Transverse colon (tissue), 4 donors: ENCODE results near the gene SAMHD1. TPM values are rescaled to one million over a fixed set of nuclear protein-coding genes. Genes with fewer than 3 reads are reported as not detected.

Experiments used
- DNase-seq: peaks from one replicate; pipeline ENCODE4 v3.0.0-alpha.2; 2019
- H3K27ac ChIP-seq, 4 donors: fragments of 200-600 bp; sonication (generic); 2 replicates each; pipeline ENCODE4 v1.5.1; 2016 to 2018; ENCODE audit warnings: inconsistent platforms in 4 of 4
- H3K27me3 ChIP-seq: fragments of 200-600 bp; sonication (generic); 2 replicates; pipeline ENCODE4 v1.5.1; 2017; ENCODE audit warnings: inconsistent platforms
- H3K36me3 ChIP-seq, 4 donors: fragments of 200-600 bp; sonication (generic); 2 replicates each; pipeline ENCODE4 v1.5.1; 2017 to 2019; ENCODE audit warnings: inconsistent platforms in 4 of 4
- H3K4me1 ChIP-seq, 4 donors: fragments of 200-600 bp; sonication (generic); 2 replicates each; pipeline ENCODE4 v1.5.1; 2017 to 2020; ENCODE audit warnings: inconsistent platforms in 4 of 4
- H3K4me3 ChIP-seq, 4 donors: fragments of 200-600 bp; sonication (generic); 1 replicate in 1 of 4; 2 replicates in 3 of 4; pipeline versions ENCODE4 v1.5.1 to v1.6.1; 2017 to 2019; ENCODE audit warnings: inconsistent platforms in 4 of 4
- H3K9me3 ChIP-seq, 2 donors: fragments of 200-600 bp; sonication (generic); 2 replicates each; pipeline ENCODE4 v1.5.1; 2017 to 2019; ENCODE audit warnings: inconsistent platforms in 2 of 2
- EP300 ChIP-seq: sonication (generic); formaldehyde crosslinking; IDR thresholded peaks from one replicate; pipeline ENCODE4 v1.6.1; 2017; ENCODE audit warnings: antibody characterized with exemption, low read depth
- POLR2A ChIP-seq: fragments of 450-650 bp; IDR thresholded peaks from one replicate; pipeline ENCODE4 v1.6.1; 2016; ENCODE audit warnings: antibody characterized with exemption, mild to moderate bottlenecking, moderate library complexity
- POLR2AphosphoS5 ChIP-seq, 3 donors: sonication (generic); formaldehyde crosslinking; IDR thresholded peaks; one replicate each; pipeline ENCODE4 v1.6.1; 2016; ENCODE audit warnings: antibody characterized with exemption in 3 of 3
- WGBS, 2 donors: methylation state at CpG; one replicate each; pipeline ENCODE4 v1.1.5; 2018; ENCODE audit warnings: low coverage in 1 of 2; 5-methylcytosine and 5-hydroxymethylcytosine counted together
- in situ Hi-C, 4 donors: fragments of 200-750 bp; cut with MboI; loops; one replicate each; pipeline versions ENCODE4 v1.15.0 to v1.15.1; 2017; ENCODE audit warnings: low sequenced_read_pairs in 3 of 4, low pct_ligation_motif_present in 1 of 4, low pct_unique_long_range_greater_than_20kb in 1 of 4
- intact Hi-C: fragments of 100-400 bp; cut with DNase I; formaldehyde crosslinking; loops from one replicate; pipeline ENCODE4 v1.15.1; 2023; ENCODE audit warnings: low total_unique reads
- total RNA-seq, 4 donors: library from RNA; depleted of rRNA; stranded (reverse); fragments of >200 nt; gene quantifications; one replicate each; pipeline ENCODE4 v1.1.0, GENCODE V29; 2016
- TF ChIP-seq, protein P1 (sequence below), 5 experiments: fragments of 200-600 bp in 3 of 5; fragments of 450-650 bp in 2 of 5; sonication (generic) in 3 of 5; IDR thresholded peaks; 1 replicate in 2 of 5; 2 replicates in 3 of 5; pipeline ENCODE4 v1.5.1; 2016 to 2017; ENCODE audit warnings: antibody characterized with exemption in 5 of 5, inconsistent platforms in 3 of 5, mild to moderate bottlenecking in 2 of 5, moderate library complexity in 1 of 5

Gene SAMHD1
- total RNA-seq, 4 donors from 2014 or later: 40.6 to 96.9 (median 70.6) TPM

DNA sequence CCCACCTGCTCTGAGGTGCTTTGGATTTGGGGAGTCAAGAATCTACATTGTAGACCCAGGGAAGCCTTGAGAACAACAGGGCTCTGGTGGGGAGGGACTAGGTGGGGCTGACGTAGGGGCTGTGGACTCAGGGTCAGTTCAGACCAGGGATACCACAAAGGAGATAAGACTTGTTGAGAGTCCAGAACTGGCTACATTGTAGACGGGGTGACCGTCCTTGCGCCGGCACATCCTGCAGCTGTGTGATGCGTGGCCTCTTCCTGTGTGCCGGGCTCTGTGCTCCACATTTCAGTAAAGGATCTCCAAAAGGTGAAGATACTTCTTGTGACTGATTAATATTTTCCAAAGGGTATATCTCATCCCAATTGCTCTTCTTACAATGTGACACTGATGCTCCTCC lies 85.3 kb downstream of the SAMHD1 start:
- intact Hi-C loops: no loop called here
- Histone ChIP-seq H3K4me1 (peaks cover 14 to 25% (median 21%) of the 10 kb centered on the region in 4 donors), H3K27ac (no peak overlapping the region), H3K9me3 (no peaks in the 10 kb centered on the region), H3K36me3 (no peaks in the 10 kb centered on the region), H3K27me3 (no peaks in the 10 kb centered on the region), H3K4me3 (no peak overlapping the region)
- no peak for DNase-seq
- in situ Hi-C loops: no loop called here
- 94% methylated on average over 7 of the region's 7 CpGs; no CpG with 5 or more reads in 1 of the 2 donors for WGBS, 2 donors
- TF ChIP-seq POLR2A (no peak), EP300 (no peak), POLR2AphosphoS5 (IDR thresholded peaks at IDR 0.05) (no peak)
- TF ChIP-seq, protein P1, sequence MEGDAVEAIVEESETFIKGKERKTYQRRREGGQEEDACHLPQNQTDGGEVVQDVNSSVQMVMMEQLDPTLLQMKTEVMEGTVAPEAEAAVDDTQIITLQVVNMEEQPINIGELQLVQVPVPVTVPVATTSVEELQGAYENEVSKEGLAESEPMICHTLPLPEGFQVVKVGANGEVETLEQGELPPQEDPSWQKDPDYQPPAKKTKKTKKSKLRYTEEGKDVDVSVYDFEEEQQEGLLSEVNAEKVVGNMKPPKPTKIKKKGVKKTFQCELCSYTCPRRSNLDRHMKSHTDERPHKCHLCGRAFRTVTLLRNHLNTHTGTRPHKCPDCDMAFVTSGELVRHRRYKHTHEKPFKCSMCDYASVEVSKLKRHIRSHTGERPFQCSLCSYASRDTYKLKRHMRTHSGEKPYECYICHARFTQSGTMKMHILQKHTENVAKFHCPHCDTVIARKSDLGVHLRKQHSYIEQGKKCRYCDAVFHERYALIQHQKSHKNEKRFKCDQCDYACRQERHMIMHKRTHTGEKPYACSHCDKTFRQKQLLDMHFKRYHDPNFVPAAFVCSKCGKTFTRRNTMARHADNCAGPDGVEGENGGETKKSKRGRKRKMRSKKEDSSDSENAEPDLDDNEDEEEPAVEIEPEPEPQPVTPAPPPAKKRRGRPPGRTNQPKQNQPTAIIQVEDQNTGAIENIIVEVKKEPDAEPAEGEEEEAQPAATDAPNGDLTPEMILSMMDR (IDR thresholded peaks at IDR 0.05): no peak

DNA sequence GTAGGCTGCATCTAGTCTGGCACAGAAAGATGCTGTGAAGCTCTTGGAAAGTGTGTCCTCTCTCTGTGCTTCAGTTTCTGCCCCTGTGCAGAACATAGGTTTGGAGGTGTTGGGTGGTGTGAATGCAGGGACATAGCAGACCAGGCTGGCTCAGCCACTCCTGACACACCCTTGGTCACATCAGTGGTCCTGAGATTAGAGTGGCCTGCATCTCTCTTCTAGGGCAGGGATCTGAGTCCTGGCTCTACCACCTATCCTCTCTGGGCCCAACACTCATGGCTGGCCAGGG lies 85.7 kb downstream of the SAMHD1 start:
- Histone ChIP-seq H3K4me3 (no peak overlapping the region), H3K36me3 (no peaks in the 10 kb centered on the region), H3K27ac (no peak overlapping the region), H3K27me3 (no peaks in the 10 kb centered on the region), H3K9me3 (no peaks in the 10 kb centered on the region), H3K4me1 (peaks cover 18 to 29% (median 24%) of the 10 kb centered on the region in 4 donors)
- no peak for DNase-seq
- intact Hi-C loops: no loop called here
- no peak for TF ChIP-seq POLR2A
- in situ Hi-C loops: no loop called here

DNA sequence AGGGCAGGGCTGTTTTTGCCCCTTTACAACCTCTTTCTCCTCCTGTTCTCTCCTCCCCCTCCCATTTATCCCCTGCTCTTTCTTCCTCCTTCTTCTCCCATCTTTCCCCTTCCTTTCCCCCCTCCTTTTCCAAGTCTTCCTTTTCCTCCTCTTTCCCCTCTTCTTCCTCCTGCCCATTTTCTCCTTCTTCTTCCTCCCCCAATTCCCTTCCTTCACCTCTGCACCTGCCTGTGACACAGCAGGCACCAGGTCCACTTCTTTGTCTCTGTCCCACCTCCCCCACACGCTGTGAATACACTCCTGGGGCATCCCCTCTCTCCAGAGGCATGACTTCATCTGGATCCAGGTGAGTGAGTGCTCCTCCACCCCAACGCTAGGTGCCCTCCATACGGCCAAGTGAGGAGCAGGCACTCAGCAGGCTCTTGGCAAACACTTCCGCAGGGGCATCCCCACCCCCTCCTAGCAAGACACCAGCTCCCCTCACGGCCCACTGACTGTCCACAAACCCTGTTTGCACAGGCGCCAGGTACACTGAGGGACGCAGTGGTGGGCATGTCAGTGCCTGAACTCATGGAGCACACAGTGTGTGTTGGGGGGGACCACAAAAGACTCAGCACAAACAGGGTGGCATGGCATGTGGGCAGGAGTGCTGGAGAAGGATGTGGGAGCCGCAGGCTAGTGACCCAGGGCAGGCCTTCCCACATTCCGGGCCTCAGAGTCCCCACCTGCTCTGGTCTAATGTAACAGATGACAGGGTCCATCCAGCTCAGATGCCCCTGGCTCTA lies 86.2 kb downstream of the SAMHD1 start:
- Histone ChIP-seq H3K27ac (peak overlapping the region; percentile 80 to 92 (median 84)), H3K4me3 (no peak overlapping the region), H3K27me3 (no peaks in the 10 kb centered on the region), H3K4me1 (peaks cover 23 to 34% (median 29%) of the 10 kb centered on the region in 4 donors), H3K36me3 (no peaks in the 10 kb centered on the region), H3K9me3 (no peaks in the 10 kb centered on the region)
- WGBS, 2 donors: 84% methylated on average over 9 of the region's 9 CpGs; no CpG with 5 or more reads in 1 of the 2 donors
- in situ Hi-C loops: no loop called here
- TF ChIP-seq EP300: no peak
- TF ChIP-seq POLR2A: no peak
- TF ChIP-seq, protein P1 (IDR thresholded peaks at IDR 0.05): no peak
- TF ChIP-seq POLR2AphosphoS5 (IDR thresholded peaks at IDR 0.05): no peak
- intact Hi-C loops: no loop called here
- no peak for DNase-seq

DNA sequence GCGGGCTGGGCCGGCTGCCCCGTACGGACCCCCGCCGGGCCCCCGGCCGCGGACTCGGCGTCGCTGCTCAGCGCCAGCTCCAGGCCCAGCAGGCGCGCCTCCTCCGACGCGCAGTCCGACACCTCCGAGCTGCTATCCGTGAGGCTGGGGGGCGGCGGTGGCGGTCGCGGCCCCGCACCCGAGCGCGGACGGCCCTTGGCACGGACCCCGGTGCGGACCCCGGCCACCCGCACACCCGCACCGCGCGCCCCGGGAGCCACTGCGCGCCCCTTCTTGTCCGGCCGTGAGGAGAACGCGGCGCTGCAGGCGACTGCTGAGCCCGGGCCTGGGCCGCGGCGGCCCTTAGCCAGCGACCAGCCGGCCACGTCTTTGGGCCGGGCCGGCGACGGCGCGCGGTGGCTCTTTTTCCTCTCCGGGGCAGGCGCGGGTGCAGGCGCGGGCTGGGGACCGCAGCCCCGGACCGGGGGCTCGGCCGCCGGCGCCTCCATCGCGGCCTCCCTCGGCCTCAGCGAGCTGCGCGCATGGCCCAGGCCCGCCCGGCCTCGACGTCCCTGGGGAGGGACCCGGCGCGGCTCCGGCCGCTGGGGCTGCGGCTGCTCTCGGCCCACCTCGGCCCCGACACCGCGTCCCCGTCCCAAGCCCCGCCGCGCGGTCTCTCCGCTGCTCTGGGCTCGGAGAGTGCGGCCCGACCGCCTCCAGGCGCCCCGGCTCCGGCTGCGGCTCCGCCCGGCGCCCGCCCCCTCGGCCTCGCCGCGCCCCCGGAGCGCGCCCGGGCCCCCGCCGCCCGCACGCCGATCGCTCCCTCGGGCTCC lies 88.4 kb downstream of the SAMHD1 start:
- Histone ChIP-seq H3K9me3 (no peaks in the 10 kb centered on the region), H3K4me1 (peaks cover 25 to 52% (median 41%) of the 10 kb centered on the region in 4 donors), H3K36me3 (no peaks in the 10 kb centered on the region), H3K27ac (peak overlapping the region; percentile 87 to 95 (median 89)), H3K4me3 (peak overlapping the region; percentile 50 to 70 (median 60)), H3K27me3 (no peaks in the 10 kb centered on the region)
- WGBS, 2 donors: 1% methylated on average over 30 of the region's 129 CpGs; no CpG with 5 or more reads in 1 of the 2 donors
- in situ Hi-C loops (no loop called here), intact Hi-C loops (no loop called here)
- no peak for DNase-seq
- TF ChIP-seq POLR2A (no peak), POLR2AphosphoS5 (IDR thresholded peaks at IDR 0.05) (peak in 1 of 3 donors; percentile 47), EP300 (no peak)
- TF ChIP-seq, protein P1 (IDR thresholded peaks at IDR 0.05): no peak
